Glomerular endothelial cell (primary cell): ENCODE measurements around the gene SLITRK4. TPM values are rescaled to one million over a fixed set of nuclear protein-coding genes. Genes with fewer than 3 reads are reported as not detected.

Source experiments
- DNase-seq: peaks from one replicate; pipeline ENCODE4 v3.0.0-alpha.2; 2011; ENCODE audit warnings: low read depth, low spot score; ENCODE audit errors: extremely low read depth
- total RNA-seq: library from RNA; depleted of rRNA; stranded (reverse); fragments of >200 nt; gene quantifications from 2 replicates; pipeline ENCODE4 v1.2.3, GENCODE V29; 2015

SLITRK4 gene, protein sequence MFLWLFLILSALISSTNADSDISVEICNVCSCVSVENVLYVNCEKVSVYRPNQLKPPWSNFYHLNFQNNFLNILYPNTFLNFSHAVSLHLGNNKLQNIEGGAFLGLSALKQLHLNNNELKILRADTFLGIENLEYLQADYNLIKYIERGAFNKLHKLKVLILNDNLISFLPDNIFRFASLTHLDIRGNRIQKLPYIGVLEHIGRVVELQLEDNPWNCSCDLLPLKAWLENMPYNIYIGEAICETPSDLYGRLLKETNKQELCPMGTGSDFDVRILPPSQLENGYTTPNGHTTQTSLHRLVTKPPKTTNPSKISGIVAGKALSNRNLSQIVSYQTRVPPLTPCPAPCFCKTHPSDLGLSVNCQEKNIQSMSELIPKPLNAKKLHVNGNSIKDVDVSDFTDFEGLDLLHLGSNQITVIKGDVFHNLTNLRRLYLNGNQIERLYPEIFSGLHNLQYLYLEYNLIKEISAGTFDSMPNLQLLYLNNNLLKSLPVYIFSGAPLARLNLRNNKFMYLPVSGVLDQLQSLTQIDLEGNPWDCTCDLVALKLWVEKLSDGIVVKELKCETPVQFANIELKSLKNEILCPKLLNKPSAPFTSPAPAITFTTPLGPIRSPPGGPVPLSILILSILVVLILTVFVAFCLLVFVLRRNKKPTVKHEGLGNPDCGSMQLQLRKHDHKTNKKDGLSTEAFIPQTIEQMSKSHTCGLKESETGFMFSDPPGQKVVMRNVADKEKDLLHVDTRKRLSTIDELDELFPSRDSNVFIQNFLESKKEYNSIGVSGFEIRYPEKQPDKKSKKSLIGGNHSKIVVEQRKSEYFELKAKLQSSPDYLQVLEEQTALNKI
- 3.4 and 4.3 TPM in 2 replicates for total RNA-seq

DNA sequence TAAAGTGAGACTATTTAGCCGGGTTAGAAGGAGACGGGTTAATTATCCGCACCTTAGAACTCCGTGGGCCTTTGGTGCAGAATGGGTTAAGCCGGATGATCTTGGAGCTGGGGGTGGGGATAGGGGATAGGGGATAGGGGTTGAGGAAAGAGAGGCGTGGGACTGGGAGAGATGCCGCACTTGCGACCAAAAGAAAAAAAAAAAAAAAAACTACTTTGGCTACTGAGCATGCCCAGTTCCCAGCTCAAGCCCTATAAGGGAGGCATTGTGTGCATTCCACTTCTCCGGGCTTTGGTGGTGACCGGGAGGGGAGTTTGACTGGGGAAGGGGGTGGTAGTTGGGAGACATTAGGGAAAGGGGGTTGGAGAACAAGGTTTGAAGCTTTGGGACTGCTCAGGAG, at the start of gene SLITRK4:
SLITRK4 (minus strand) TSS at position 187 of the 400 bp plus-strand sequence. CDS start 4,993 bp downstream, outside the sequence.
- DNase-seq: no peak

DNA sequence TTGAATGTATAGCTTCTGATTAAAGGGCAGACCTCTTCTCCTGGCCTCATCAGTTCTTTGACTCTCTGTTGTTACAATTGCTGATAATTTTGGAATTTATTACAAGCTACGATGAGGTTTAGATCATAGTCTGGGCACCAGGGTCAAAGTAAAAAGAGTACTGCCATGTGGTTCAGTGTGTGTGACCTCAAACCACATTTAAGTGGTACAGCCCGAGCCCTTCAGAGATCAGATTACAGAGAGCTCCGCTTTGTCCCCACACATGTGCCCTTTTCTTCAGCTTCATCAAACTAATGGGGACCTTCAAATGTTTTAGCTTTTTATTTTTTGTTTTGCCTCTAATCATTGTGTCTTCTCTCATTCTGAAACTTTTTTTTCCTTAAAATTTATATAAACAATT, 47.6 kb upstream of the SLITRK4 start:
- DNase-seq: no peak

DNA sequence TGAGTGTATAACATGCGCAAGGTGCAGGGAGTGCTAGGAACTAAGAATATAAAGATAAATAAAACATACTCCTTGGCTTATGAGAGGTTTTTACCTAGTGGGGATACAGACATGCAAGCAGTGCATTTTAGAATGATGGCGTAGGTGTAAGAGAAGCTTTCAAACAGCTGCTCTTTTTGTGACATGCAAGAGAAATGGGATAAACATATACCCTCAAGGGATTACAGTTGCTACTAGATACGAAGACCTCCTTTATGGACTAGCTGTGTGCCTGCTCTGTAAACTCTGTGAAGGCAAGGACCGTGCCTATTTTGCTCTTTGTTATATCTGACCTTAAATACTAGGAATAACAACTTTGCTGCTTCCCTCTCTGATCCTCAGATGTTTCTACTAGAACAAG, 39.0 kb upstream of the SLITRK4 start:
- no peak for DNase-seq

DNA sequence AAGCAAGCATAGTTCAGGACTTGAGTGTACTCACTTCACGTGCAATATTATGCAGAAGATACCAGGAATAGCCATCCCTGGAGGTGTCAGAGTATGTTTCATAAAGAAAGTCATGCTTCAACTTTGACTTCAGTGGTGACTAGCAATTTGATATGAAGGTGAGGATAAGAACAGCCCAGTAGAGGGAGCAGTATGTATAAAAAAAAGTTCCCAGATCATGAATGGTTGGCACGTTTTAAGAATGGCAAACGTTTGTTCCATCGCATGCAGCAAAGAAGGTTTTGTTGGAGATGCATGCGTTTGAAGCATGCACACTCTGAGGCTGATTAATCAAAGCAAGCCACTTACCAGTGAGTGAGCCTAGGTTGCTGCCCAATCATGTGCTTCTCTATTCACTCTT, 33.5 kb upstream of the SLITRK4 start:
- DNase-seq: no peak

DNA sequence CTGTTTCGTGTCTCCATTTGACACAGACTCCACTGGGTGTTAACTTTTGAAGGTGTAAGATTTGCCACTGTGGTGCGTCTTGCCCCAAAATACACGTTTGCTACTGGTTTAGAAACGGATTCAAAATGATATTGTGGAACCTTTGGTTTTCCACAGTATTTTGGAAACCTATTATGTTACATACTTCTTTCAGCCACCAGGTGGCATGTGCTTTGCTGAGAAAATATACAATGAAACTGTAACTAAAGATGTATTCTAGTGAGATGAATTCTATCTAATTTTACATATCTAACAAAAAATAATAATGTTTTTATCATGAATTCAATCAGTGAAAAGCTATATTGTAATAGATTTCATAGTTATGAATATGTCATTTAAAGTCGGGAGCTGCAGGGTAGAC, 28.4 kb upstream of the SLITRK4 start:
- no peak for DNase-seq

DNA sequence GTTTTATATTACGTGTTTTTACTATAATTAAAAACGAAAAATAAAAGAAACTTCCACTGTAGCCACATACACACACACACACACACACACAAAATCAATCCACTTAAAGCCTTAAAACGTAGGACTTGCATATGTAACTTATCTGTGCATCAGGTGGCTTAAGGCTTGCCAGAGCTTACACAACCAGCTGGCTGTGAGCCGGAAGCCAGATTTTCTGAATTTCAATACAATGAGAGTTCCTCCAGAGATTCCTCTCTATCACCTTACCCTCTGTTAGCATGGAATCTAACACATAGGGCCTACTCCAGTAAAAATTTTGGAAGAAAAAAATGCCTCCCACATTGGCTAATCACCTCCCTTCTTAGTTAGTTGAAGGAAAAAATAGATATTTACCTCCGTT, 27.9 kb upstream of the SLITRK4 start:
- no peak for DNase-seq

DNA sequence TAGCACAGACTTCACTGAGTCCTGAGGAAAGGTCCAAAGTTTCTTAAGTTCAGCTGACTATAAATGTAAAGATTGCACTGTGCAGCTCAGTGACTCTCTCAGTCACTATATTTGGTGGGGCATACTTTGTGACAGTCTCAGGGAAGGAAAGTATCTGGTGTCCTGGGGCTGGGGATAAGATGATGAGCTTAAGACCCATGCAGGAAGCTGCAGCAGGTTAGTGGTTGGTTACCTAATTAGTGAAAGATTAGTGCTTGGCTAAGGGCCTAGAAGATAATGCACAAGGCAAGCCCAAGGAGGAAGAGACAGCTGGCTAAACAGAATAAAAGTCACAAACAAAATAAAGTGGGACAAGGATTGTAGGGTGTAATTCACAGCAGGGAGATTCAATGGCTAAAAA, 25.4 kb upstream of the SLITRK4 start:
- no peak for DNase-seq

DNA sequence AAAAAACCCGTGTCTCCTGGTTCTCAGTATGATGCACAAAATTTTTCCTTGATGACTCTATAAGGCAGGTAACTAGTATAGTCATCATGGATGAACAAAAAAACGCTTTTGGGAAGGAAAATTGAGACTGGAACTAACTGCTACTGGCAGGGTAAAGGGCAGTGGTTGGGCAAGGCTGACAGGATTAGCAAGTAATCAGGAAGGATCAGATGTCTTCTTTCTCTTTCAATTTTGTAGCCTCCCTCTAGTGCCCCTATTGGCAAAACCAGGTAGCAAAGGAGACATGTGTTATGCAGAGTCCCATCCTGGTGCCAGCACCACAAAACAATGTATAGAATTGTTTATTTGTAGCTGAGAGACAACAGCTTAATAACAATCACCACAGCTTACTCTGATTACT, 12.8 kb upstream of the SLITRK4 start:
- no peak for DNase-seq

DNA sequence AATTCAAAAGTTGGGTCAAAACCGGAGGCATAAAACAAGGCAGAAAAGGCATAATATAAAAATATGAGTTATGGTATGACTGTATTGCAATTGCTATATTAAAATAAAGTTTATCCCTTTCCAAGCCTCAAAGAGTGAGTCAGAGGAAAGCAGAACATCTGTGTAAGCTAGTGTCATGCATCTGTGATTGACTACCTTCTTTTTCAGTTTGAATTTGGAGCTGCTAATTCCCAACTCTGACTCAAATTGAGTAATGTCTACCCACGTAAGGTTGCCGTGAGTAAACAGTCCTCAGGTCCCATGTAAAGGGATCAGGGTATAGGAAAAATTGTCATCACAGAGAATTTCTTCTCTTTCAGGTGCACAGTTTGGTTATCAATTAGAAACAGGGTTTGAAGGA, 6.5 kb upstream of the SLITRK4 start:
- no peak for DNase-seq

DNA sequence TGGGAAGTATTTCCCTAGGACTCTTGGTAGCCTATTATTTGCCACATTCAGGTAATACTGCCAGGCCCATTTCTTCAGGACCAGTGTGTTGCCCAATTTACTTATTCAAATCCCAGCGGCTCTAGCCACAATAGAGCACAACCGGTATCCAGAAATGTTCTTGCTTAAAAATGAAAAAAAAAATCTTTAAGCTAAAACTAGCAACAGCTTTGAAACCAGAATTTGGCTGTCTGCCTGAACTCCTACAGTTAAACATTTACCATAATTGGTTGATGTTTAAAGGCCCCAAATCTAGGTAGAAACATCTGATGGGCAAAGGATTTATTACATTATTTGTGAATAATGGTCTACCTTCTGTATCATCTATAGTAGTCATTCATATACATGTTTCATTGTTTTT, 930 bp upstream of the SLITRK4 start:
- DNase-seq: no peak

DNA sequence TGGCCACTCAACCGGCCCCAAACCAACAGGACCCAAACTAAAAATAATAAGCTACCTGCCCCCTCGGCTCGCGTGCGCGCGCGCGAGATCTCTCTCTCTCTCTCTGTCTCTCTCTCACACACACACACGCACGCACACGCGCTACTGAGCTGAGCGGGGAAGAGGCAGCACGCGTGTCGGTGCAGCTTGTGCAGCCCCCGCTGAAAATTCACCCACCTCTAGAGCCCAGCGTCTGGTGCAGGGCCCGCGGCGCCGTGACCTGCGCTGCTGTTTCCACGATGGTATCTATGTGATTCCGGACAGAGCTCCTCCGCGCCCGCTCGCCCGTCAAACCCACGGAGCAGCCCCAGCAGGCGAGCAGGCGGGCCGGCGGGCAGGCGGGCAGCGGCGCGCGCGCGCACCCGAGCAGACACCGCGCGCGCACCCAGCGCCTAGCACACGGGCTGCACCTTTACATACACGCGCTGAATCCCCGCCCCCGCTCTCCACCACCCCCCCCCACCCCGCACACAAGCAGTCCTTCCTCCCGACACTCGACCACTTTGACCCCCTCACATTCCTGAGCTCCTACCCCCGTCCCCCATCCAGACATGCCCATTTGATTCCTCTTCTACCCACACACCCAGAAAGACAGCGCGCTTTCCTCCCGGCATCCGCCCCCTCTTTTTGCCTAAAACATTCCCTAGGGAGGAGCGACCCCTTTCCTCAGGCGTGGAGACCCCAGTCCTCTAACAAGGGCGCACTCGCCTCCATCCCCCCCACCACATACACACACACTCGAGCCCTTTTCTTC, 1.0 kb downstream of the SLITRK4 start:
- DNase-seq: no peak

DNA sequence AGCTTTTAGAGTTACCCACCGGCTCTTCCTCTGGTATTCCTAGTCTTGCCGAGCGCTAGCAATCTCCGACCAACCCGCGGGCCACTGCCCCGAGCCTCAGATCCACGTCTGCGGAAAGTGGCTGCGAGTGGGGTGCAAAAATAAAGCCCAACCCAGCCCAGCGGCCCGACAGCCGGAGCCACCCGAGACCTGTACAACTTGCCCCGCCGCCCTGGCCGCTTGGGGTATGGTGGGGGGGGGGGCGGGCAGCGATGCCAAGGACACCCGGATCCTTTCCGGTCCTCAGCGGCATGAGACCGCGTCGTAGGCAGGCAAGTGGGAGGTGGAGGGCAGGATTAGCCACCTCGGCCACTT, 1.6 kb downstream of the SLITRK4 start:
- DNase-seq: no peak

DNA sequence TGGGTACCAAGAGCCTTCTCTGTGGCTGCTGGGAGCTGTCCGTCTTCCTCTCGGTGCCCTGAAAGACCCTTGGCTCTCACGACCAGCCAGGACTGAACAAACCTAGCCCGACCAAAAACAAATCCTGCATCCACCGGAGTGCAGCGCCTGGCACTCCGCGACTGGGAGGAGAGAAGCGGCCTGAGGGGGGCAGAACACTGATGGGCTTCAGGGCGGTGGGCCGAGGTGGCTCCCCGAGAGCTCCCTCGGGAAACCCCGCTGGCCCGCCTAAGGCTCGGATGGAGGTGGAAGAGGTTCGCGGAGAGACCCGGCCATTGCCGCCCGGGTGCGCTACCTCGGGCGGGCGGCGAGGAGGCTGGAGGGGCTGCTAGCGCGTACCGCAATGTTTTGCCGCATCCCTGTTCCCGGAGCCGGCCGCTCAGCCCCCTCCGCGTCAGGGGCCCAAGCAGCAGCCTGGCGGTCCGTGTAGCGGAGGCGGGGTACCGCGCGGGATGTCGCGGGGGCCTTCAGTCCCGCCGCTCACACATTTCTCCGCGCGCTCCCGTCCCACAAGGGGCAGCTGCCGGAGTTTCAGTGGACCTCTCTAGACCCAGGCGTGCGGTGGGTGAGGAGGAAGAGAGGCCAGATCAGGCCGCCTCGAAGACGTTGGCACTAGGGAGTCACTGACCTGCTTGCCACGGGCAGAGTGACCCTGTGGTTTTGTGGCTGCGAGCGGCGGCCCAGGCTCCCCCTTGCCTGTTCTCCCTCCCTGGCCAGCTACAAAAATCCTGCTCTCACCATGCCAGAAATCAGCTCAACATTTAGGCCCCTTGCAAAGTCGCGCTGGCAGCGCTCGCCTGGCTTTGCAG, 2.2 kb downstream of the SLITRK4 start:
- DNase-seq: no peak

DNA sequence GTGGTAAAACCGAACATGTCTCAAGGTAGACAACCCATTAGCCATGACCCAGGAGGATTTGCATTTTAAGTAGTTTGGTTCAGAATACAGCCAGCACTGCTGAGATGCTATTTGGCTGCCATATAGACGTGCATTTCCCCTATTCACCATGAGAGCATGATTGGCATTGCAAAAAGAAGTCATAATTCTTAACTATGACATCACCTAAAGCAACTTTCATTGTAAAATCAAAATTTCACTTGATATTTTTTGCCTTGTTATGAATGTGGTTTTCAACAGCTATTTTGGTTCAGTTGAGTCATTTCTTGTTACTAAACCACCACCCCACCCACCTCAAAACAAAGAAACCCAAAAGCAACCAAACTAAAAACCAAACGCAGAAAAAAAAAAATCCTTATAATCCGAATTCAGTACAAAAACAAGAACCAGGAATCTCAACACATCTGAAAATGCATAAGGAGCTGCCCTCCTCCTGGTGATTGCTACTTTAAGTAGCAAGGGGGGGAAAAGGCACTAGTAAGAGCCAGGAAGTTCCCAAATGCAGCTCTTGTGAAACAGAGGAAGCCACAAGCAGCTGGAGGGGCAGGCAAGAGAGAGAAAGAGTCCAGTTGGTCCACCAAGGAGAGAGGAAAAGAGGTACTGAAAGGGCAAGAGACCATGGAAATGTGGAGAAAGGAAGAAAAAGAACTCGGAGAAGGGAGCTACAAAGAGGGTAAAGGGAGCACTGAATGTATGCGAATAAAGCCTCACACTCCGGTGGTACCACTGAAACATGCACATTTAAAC, 3.1 kb downstream of the SLITRK4 start:
- DNase-seq: no peak

DNA sequence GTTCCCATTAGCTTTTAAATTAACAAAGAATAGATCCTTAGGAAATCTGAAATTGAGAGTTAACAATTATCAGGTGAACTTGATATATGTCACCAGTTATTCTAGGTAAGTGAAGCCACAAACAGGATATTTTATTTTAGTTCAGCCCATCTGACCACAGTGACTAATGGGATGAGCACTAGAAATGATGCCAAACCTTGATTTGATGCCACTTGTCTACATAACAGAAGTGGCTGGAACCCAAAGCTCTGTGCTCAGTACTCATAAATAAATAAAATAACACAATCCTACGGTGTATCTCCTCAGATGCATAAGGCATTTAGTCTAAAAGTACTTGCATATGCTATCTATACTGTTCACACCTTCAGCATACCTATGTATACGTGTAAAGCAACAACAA, 12.2 kb downstream of the SLITRK4 start:
- DNase-seq: no peak

DNA sequence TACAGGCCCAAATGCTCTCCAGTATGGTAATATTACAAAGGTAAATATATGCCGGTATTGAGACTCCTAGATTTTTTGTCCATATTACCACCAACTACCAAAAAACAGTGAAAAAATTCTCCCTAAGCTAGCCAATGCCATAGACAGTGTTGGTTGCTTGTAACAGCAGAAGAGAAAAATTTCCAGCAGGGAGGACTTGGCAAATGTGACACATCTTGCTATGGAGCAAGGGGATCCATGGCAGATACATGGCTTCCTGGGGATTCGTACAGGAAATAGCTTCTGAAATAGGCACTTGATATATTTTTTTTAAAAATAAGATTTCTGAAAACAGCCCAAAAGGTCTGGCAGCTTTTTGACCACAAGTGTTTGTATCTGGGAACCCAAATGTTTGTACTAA, 14.6 kb downstream of the SLITRK4 start:
- DNase-seq: no peak

DNA sequence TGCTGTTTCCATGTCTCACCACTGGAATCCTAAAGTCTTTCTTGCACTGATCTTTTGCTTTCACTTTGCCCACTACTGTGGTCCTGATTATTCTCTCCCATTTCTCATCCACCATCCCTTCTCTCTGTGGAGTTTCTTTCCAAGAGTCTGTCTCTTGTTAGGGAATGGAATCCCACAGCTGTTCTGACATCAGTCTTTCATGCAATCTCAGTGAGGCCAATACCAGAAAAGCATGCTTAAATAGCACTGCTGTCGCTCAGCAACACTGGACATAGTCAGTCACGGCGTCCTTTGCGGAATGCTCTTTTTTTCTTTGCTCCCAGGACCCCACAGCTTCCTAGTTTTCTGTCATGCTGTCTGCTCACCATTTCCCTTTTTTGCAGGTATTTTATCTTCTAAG, 20.1 kb downstream of the SLITRK4 start:
- no peak for DNase-seq

DNA sequence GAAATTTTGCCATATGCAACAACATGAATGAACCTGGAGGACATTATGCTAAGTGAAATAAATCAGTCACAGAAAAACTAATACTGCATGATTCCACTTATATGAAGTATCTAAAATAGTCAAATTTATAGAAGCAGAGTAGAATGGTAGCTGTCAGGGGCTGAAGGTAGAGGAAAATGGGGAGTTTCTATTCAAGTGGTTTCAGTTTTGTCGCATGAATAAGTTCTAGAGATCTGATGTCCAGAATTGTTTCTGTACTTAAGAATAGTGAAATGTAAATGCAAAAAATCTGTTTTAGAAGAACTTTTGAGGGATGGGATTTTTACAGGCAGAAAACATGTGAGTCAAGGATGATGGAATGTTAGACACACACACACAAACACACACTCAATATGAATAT, 34.1 kb downstream of the SLITRK4 start:
- DNase-seq: no peak

DNA sequence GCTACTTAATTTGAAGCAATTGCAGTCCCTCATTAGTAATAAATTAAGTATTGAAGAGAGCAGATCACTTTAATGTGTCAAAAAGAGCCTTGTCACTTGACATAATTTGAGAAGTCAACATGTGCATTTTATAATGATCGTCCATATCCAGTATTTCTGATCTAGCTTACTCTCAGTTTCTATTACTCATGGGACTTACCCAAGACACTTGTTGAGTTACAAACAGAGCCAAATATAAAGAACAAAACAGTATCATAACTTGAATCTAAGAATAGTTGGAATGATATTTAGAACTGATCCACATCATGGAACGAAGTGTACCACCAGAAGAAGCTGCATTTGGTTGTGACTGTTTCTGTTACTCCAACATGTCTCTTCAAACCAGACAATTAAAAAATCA, 54.7 kb downstream of the SLITRK4 start:
- DNase-seq: no peak

DNA sequence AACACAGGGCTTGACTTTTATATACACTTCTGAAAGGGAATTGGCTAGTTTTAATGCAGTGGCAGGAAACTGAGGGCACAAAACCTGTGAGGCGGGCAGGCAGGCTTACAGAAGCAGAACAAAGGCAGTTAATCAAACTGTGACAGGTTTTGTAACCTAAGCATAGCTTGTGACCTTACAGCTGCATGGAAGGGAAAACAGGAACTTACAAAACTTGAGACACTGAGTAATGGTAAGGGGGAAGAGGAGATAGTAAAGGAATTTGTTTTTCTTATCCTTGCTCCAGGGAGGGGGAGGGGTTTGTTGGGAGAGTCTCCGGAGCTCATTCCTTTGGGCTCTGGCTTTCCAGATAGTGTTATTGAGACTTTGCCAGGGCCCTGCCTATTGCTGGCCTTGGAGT, 55.6 kb downstream of the SLITRK4 start:
- DNase-seq: no peak
